ENCODE measurements around the gene NABP2. TPM values are rescaled to one million over a fixed set of nuclear protein-coding genes. Genes with fewer than 3 reads are reported as not detected.

Gene NABP2
- total and polyA plus RNA-seq, 2 of the 4 experiments (the other 2 are of a cell fraction): 29.2 to 37.4 TPM

DNA sequence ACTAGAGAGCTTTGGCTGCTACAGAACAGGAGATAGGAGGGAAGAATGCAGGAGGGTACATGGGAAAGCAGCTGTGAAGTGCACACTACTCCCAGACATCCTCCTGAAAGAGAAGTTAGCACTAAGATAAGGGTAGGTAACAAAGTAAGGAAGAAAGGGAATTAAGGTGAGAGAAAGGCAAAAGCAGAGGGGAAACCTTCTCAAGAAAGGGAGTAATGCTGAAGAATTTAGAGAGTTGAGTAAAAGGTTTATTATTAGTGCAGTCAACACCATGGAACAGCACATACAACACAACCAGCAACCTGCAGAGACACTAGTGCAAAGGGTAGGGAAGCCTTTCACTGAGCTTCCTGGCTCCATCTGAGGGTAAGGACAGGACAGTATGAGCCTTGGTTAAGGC is 19.9 kb upstream of the NABP2 start:
- Histone ChIP-seq H3K56ac (ENCODE audit: extremely low read depth, insufficient read depth, low read length) (no peak overlapping the region), H3K9me3 (ENCODE audit: control insufficient read depth, insufficient read depth, low read length) (no peaks in the 10 kb centered on the region), H2BK120ac (ENCODE audit: low read depth, low read length) (no peak overlapping the region), H4K8ac (ENCODE audit: low read depth in 2 of 2, low read length in 2 of 2) (no peak overlapping the region), H3K18ac (ENCODE audit: low read depth, low read length) (no peak overlapping the region), H3K9ac (ENCODE audit: low read depth, low read length) (no peak overlapping the region), H3K4me2 (ENCODE audit: low read depth, low read length) (no peak overlapping the region), H2BK5ac (ENCODE audit: low read depth, low read length, poor library complexity, severe bottlenecking) (no peak overlapping the region), H3K14ac (replicated peaks; ENCODE audit: low read depth, low read length) (no peak overlapping the region), H3K36me3 (ENCODE audit: control insufficient read depth, insufficient read depth, low read length) (peaks cover 33% of the 10 kb centered on the region), H3K4ac (ENCODE audit: low read depth, low read length) (no peak overlapping the region), H3K27ac (ENCODE audit: insufficient read depth, low read length) (no peak overlapping the region), H2BK15ac (ENCODE audit: low read depth, low read length) (no peak overlapping the region), H3K9me1 (ENCODE audit: insufficient read depth, low read length) (no peaks in the 10 kb centered on the region; the same call in 1 of the 2 replicates), H4K20me1 (ENCODE audit: insufficient read depth, low read length) (peaks cover 13% of the 10 kb centered on the region), H4K5ac (ENCODE audit: low read depth, low read length) (no peak overlapping the region), H2AFZ (replicated peaks; ENCODE audit: low read length, poor library complexity) (no peak overlapping the region), H3K4me1 (ENCODE audit: control insufficient read depth, insufficient read depth, low read length) (peaks cover 7% of the 10 kb centered on the region), H2AK5ac (ENCODE audit: low read depth, low read length) (no peak overlapping the region), H3K23ac (ENCODE audit: low read depth, low read length) (no peak overlapping the region), H3K27me3 (ENCODE audit: control insufficient read depth, insufficient read depth, low read length) (no peaks in the 10 kb centered on the region), H4K91ac (ENCODE audit: insufficient read depth, low read depth, low read length) (no peak overlapping the region), H3K4me3 (ENCODE audit: insufficient read depth, low read depth, low read length) (no peak overlapping the region), H2BK20ac (ENCODE audit: low read depth, low read length) (no peak overlapping the region), H2AK9ac (replicated peaks; ENCODE audit: low read depth, low read length, poor library complexity) (no peak overlapping the region), H3K79me1 (ENCODE audit: low read depth in 1 of 2, low read length in 2 of 2) (peaks cover 6 to 28% of the 10 kb centered on the region in 2 experiments)
- ChIA-PET POLR2A (ENCODE audit: unreplicated experiment) (no interaction called here), CTCF (no interaction called here)
- DNase-seq: no peak
- dilution Hi-C loops (cut with HindIII; ENCODE audit: low sequenced_read_pairs, unreplicated experiment): no loop called here
- no TSS peak for BruUV-seq (replicated peaks)
- TF ChIP-seq MXI1 (IDR thresholded peaks at IDR 0.05; ENCODE audit: borderline replicate concordance, low read depth, low read length) (no peak), RFX5 (IDR thresholded peaks at IDR 0.05; ENCODE audit: low read depth, low read length) (no peak), FOS (IDR thresholded peaks at IDR 0.05; ENCODE audit: low read depth, low read length) (no peak), MAZ (IDR thresholded peaks at IDR 0.05; ENCODE audit: borderline replicate concordance, low read depth, low read length) (no peak), NFE2L2 (IDR thresholded peaks at IDR 0.05; ENCODE audit: low read depth, low read length) (no peak)
- intact Hi-C loops (cut with micrococcal nuclease): no loop called here
- ATAC-seq (ENCODE audit: low read depth): no peak
- in situ Hi-C loops (cut with MboI; ENCODE audit: low sequenced_read_pairs): no loop called here
